ENCODE results near the gene TMEM131. TPM values are rescaled to one million over a fixed set of nuclear protein-coding genes. Genes with fewer than 3 reads are reported as not detected.

Gene TMEM131
- total and polyA plus RNA-seq, 10 of the 15 experiments (the other 5 are each of a cell fraction or from before 2014, with no cell fraction given): 6.0 to 48.2 (median 23.2) TPM

DNA sequence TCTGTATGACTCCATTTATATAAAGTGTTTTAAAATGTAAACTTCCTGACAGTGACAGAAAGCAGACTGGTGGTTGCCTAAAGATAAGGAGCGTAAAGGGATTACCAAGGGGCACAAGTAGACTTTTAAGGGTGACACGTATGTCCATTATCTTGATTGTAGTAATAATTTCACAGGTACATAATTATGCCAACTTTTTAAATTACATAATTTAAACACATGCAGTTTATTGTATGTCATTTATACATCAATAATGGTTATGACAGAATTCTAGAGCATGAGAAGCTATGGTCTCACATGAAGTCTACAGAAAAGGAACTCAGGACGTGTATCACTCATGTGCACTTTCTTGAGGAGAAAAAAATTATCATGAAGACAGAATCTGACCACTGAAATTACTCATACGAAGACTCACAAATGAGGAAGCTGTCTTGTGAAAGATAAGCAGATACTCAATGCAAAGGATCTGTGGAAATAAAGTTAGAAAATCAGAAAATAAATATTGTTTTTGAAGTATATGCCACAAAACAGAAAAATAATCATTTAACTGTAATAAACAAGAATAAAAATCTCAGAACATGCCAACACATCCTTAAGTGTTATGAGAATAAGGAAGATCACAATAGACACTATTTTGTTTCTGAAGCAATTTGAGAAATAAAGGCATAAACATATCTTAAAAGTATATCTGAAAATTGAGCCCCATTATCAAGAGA is 84.4 kb downstream of the TMEM131 start (continued):
- peak; percentile 77 for TF ChIP-seq NFIC (IDR thresholded peaks at IDR 0.05; ENCODE audit: low read depth, low read length)
- 0 out of 2 replicates have a peak, but pooled peaks have one; percentile 50 for TF ChIP-seq RCOR1 (conservative IDR thresholded peaks at IDR 0.05; ENCODE audit: low read depth, low read length)
- TF ChIP-seq HDAC2 (IDR thresholded peaks at IDR 0.05): no peak
- peak; percentile 72; the same call in 1 of the 2 replicates for TF ChIP-seq IRF4 (IDR thresholded peaks at IDR 0.05; ENCODE audit: low read depth, low read length)
- TF ChIP-seq ZNF24 (IDR thresholded peaks at IDR 0.05): peak; percentile 69; the same call in 1 of the 2 replicates
- TF ChIP-seq, protein P1, sequence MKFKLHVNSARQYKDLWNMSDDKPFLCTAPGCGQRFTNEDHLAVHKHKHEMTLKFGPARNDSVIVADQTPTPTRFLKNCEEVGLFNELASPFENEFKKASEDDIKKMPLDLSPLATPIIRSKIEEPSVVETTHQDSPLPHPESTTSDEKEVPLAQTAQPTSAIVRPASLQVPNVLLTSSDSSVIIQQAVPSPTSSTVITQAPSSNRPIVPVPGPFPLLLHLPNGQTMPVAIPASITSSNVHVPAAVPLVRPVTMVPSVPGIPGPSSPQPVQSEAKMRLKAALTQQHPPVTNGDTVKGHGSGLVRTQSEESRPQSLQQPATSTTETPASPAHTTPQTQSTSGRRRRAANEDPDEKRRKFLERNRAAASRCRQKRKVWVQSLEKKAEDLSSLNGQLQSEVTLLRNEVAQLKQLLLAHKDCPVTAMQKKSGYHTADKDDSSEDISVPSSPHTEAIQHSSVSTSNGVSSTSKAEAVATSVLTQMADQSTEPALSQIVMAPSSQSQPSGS (IDR thresholded peaks at IDR 0.05; ENCODE audit: low read length): peak; percentile 70; the same call in 1 of the 2 replicates
- peak; percentile 88 for TF ChIP-seq JUNB (IDR thresholded peaks at IDR 0.05)
- TF ChIP-seq POU2F2 (IDR thresholded peaks at IDR 0.05; ENCODE audit: borderline replicate concordance, low read depth, low read length): no peak
- no peak for TF ChIP-seq SMARCA5 (IDR thresholded peaks at IDR 0.05)

DNA sequence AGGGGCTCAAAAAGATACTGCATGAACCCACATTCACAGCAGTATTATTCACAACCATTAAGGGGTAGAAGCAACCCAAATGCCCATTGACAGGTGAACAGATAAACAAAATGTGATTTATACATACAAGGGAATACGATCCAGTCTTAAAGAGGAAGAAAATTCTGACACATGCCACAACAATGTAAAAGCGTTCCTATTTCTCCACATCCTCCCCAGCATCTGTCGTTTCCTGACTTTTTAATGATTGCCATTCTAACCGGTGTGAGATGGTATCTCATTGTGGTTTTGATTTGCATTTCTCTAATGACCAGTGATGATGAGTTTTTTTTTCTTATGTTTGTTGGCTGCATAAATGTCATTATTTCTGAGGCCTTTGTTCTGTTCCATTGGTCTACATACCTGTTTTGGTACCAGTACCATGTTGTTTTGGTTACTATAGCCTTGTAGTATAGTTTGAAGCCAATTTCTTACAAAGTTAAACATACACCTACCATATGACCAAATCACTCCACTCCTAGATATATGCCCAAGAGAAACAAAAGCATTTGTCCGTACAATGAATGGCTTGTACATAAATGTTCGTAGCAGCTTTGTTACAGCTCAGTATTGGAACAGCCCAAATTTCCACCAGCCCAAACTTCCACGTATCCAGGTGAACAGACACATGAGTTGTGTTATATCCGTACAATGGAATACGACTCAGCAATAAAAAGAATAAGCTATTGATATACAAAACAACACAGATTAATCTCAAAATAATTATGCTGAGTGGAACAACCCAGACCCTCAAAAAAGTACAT is 85.1 kb downstream of the TMEM131 start:
- intact Hi-C loops (cut with micrococcal nuclease; ENCODE audit: unreplicated experiment): loop anchor here (1.0 to 2.0 kb wide), 2 partner anchors 46 to 85 kb away; partner anchors contain the start of gene TMEM131
- ChIA-PET POLR2A (interaction anchor here (1.1 to 1.5 kb wide), 2 partner anchors 21 to 47 kb away, joined by 4 to 8 read pairs; no protein-coding TSS in a partner anchor), RAD21 (ENCODE audit: unreplicated experiment) (interaction anchor here (0.5 to 1.6 kb wide), 17 partner anchors 20 to 174 kb away, joined by 3 to 17 read pairs (median 5); no protein-coding TSS in a partner anchor), CTCF (interaction anchor here (0.8 to 1.6 kb wide), 7 partner anchors 20 to 176 kb away, joined by 3 to 8 read pairs (median 3); no protein-coding TSS in a partner anchor), SMC1A (ENCODE audit: uncharacterized antibody, unreplicated experiment) (interaction anchor here (0.6 to 1.6 kb wide), 20 partner anchors 17 to 117 kb away, joined by 3 to 16 read pairs (median 4); no protein-coding TSS in a partner anchor)
- Histone ChIP-seq H3K4me3 (0 out of 2 replicates have a peak overlapping the region, but pooled peaks have one; percentile 4), H3K9ac (ENCODE audit: control insufficient read depth, insufficient read depth, low read length) (no peak overlapping the region), H3K4me1 (ENCODE audit: control insufficient read depth, insufficient read depth, low read length) (peaks cover 60% of the 10 kb centered on the region), H3K4me2 (ENCODE audit: control insufficient read depth, insufficient read depth) (0 out of 2 replicates have a peak overlapping the region, but pooled peaks have one; percentile 22), H2AFZ (ENCODE audit: control insufficient read depth, low read depth, low read length) (no peak overlapping the region), H3K79me2 (ENCODE audit: control insufficient read depth, insufficient read depth, low read length) (peaks cover 39% of the 10 kb centered on the region), H3K27me3 (replicated peaks in 1 of 2; ENCODE audit: control insufficient read depth in 2 of 2, insufficient read depth in 2 of 2, low read length in 1 of 2) (no peaks in the 10 kb centered on the region), H3K36me3 (ENCODE audit: control insufficient read depth in 2 of 2, insufficient read depth in 2 of 2, low read length in 1 of 2) (peaks cover 2 to 5% of the 10 kb centered on the region in 2 experiments), H4K20me1 (ENCODE audit: control insufficient read depth, insufficient read depth) (no peaks in the 10 kb centered on the region), H3K9me3 (replicated peaks; ENCODE audit: control insufficient read depth, insufficient read depth, low read length) (peaks cover 4% of the 10 kb centered on the region), H3K27ac (ENCODE audit: control insufficient read depth, insufficient read depth) (peak overlapping the region; percentile 64; the same call in 1 of the 2 replicates)
- TSS peak; percentile 1 for BruUV-seq (replicated peaks)
- in situ Hi-C loops (cut with MboI): no loop called here
- ATAC-seq: no peak
- peak; percentile 20; the same call in 1 of the 2 replicates for TF ChIP-seq SMARCA5 (IDR thresholded peaks at IDR 0.05)
- no peak for TF ChIP-seq CEBPB (IDR thresholded peaks at IDR 0.05; ENCODE audit: borderline replicate concordance in 1 of 2, low read depth in 2 of 2, low read length in 2 of 2)
- peak; percentile 32; the same call in 1 of the 2 replicates for TF ChIP-seq IKZF1 (conservative IDR thresholded peaks at IDR 0.05)
- TF ChIP-seq ESRRA (IDR thresholded peaks at IDR 0.05; ENCODE audit: low read length): no peak
- TF ChIP-seq, protein P2, sequence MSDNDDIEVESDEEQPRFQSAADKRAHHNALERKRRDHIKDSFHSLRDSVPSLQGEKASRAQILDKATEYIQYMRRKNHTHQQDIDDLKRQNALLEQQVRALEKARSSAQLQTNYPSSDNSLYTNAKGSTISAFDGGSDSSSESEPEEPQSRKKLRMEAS (IDR thresholded peaks at IDR 0.05; ENCODE audit: low read depth, low read length): no peak
- TF ChIP-seq SREBF1 (IDR thresholded peaks at IDR 0.05; ENCODE audit: low read length): no peak
- peak; percentile 15; the same call in 1 of the 3 replicates for TF ChIP-seq POU2F2 (IDR thresholded peaks at IDR 0.05; ENCODE audit: borderline replicate concordance, low read depth, low read length)
- TF ChIP-seq MTA2 (IDR thresholded peaks at IDR 0.05; ENCODE audit: low read depth): peak; percentile 66
- peak; percentile 31 to 51; a peak in 1 of 4 replicates for TF ChIP-seq IKZF2 (IDR thresholded peaks at IDR 0.05)
- no peak for TF ChIP-seq SPI1 (IDR thresholded peaks at IDR 0.05; ENCODE audit: borderline replicate concordance, insufficient read depth, low read depth, low read length)
- TF ChIP-seq NFYB (IDR thresholded peaks at IDR 0.05; ENCODE audit: insufficient read depth, low read depth, low read length): no peak
- 62% methylated on average over 9 of the region's 9 CpGs for WGBS (ENCODE audit: insufficient coverage, insufficient replicate concordance, low lambda C conversion rate, missing lambda C conversion rate)
- no peak for FAIRE-seq
- no peak for DNase-seq (ENCODE audit: low read depth, low spot score)

All from GM12878 (cell line).